Measurements from ENCODE around the gene AGPAT3.

Gene AGPAT3

DNA sequence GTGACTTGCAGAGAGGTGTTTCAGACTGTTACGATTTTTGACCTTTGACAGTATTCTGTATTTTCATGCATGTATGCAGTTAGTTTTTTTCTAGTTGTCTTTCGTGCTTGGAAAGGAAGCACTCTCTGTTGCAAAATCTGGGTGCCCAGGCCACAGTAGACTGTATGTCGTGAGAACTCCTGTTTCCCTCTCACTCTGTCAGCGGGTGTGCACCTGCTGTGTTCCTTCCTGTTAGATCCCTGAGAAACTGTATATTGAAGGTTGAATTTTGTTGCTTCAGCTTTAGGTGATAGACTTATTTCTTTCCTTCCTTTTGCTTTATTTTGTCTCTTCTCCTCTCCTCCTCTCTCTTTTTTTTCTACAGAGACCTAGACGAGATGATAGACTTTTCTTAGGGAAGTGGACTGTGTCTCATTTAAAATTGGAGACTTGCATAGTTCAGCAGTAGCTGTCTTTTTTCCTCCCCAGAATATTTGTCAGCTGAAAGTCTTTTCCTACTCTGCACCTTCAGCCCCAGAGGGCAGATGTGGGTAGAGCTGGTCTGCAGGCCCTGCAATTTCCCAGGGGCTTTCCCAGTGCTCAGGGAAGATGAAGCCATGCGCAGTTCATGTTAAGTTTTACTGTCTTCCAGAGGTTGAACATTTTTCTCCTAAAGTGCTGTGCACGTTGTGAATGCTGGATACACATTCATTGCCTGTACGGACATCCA is 148.5 kb downstream of the AGPAT3 start:
- no peak for DNase-seq (ENCODE audit: extremely low read depth, low read depth)
- TF ChIP-seq CTCF (IDR thresholded peaks at IDR 0.05; ENCODE audit: low read depth, low read length, missing control alignments) = no peak

DNA sequence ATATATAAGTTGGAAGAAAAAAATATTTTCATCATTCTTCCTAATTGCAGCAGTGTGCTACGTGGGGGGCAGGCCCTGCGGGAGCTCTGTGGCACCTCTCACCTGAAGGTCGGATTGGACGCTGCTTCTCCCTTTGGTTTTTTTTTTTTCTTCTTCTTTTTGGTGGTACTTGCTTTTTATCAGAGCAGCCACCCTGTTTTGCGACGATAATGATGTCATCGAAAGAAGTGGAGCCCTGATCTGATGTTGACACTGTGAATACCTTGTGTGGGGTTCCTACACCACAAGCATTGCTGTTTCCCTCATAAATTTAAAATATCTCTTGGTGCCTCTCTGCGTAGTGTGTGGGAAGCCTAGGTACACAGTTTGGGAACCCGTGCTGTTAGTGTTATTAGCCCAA is 152.6 kb downstream of the AGPAT3 start:
- H3K4me3 ChIP-seq (replicated peaks; ENCODE audit: low read depth, low read length) = no peak overlapping the region
- no peak for TF ChIP-seq CTCF (IDR thresholded peaks at IDR 0.05; ENCODE audit: low read depth, low read length, missing control alignments)
- DNase-seq (ENCODE audit: extremely low read depth, low read depth) = no peak

More for the DNA sequence above, 148.5 kb downstream of the AGPAT3 start:
- H3K4me3 ChIP-seq (replicated peaks; ENCODE audit: low read depth, low read length) = peak overlapping the region; percentile 76

GRCh38 chr21:44018127-44018526 is 153.1 kb downstream of the AGPAT3 start:
- H3K4me3 ChIP-seq (replicated peaks; ENCODE audit: low read depth, low read length) = no peak overlapping the region
- TF ChIP-seq CTCF (IDR thresholded peaks at IDR 0.05; ENCODE audit: low read depth, low read length, missing control alignments) = no peak
- no peak for DNase-seq (ENCODE audit: extremely low read depth, low read depth)

GRCh38 chr21:44018813-44019567 is 154.0 kb downstream of the AGPAT3 start:
- TF ChIP-seq CTCF (IDR thresholded peaks at IDR 0.05; ENCODE audit: low read depth, low read length, missing control alignments) = no peak
- DNase-seq (ENCODE audit: extremely low read depth, low read depth) = no peak
- H3K4me3 ChIP-seq (replicated peaks; ENCODE audit: low read depth, low read length) = no peak overlapping the region

DNA sequence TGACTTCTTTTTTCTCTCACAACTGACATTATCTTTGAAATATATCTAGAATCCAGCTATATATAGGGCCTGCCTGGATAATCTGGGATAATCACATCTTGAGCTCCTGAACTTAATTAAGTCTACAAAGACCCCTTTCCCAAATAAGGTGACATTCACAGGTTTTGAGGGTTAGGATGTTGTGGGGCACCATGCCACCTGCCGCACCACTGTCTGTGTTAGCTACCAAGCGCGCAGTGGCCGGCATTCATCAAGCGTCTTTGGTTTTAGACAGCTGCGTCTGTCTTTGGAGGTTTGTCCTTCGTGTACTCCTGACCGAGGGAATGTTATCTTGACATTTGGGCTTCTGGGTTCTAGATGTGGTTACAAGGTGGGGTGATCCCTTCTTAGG is 154.5 kb downstream of the AGPAT3 start:
- no peak for TF ChIP-seq CTCF (IDR thresholded peaks at IDR 0.05; ENCODE audit: low read depth, low read length, missing control alignments)
- no peak overlapping the region for H3K4me3 ChIP-seq (replicated peaks; ENCODE audit: low read depth, low read length)
- DNase-seq (ENCODE audit: extremely low read depth, low read depth) = no peak

GRCh38 chr21:44020551-44020950 is 155.5 kb downstream of the AGPAT3 start:
- no peak for DNase-seq (ENCODE audit: extremely low read depth, low read depth)
- TF ChIP-seq CTCF (IDR thresholded peaks at IDR 0.05; ENCODE audit: low read depth, low read length, missing control alignments) = no peak

More at GRCh38 chr21:44020551-44020950, 155.5 kb downstream of the AGPAT3 start:
- H3K4me3 ChIP-seq (replicated peaks; ENCODE audit: low read depth, low read length) = no peak overlapping the region

Data from HFF-Myc (cell line).